Spleen (tissue), 7 donors: ENCODE data around the gene KLC1.

Experiments used
- POLR2AphosphoS5 ChIP-seq, 3 donors: sonication (generic); formaldehyde crosslinking; IDR thresholded peaks; one replicate each; pipeline ENCODE4 v1.5.1; 2017; ENCODE audit warnings: antibody characterized with exemption in 3 of 3
- TF ChIP-seq, protein P1 (sequence below), 11 experiments: fragments of 200-600 bp in 7 of 11; fragments of 450-650 bp in 4 of 11; sonication (generic) in 4 of 11; IDR thresholded peaks in 8 of 11; conservative IDR thresholded peaks in 3 of 11; 1 replicate in 7 of 11; 2 replicates in 4 of 11; pipeline versions ENCODE4 v1.4.0 to v1.8.0; 2016 to 2021; ENCODE audit warnings: antibody characterized with exemption in 11 of 11, inconsistent platforms in 4 of 11, mild to moderate bottlenecking in 1 of 11
- donor health status: DM: no; HTN: no; CAD: no; lungs with moderate emphysema.
- donor health status: DM: no; HTN: no; CAD: no.
- donor health status: DM: no; HTN: no; CAD: no.

DNA sequence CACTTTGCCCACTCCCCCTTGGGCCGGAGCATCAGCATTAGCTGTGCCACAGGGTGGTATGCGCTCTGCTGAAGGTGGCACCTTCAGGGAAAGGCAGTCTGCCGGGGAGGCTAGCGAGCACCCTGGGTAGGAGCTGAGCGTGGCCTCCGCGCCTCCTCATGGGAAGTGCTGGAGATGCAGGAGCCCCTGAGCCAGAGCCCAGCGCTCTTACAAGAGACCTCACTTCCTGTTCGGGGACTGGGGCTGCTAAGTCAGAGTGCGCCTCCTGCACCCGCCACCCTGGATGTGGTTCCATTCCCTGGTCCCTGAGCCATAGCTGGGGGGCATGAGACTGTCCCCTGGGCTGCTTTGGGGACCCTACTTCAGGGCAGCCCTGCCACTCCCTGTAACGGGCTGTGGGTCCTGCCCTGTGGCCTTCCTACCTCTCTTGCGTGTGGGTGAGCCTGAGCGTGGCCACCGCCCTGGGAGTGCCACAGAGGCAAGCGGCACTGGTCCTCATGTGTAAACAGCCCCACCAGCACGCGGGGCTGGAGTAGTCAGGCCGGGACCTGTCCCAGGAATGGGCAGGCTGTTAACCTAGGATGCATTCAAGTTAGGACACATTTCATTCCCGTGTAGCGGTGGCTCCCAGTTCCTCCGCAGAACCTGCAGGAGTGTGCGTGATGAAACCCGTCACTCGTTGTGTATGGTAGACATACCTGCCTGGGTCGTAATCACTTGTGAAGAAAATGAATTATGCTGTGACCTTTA lies 46.9 kb upstream of the KLC1 start:
- TF ChIP-seq, protein P1, sequence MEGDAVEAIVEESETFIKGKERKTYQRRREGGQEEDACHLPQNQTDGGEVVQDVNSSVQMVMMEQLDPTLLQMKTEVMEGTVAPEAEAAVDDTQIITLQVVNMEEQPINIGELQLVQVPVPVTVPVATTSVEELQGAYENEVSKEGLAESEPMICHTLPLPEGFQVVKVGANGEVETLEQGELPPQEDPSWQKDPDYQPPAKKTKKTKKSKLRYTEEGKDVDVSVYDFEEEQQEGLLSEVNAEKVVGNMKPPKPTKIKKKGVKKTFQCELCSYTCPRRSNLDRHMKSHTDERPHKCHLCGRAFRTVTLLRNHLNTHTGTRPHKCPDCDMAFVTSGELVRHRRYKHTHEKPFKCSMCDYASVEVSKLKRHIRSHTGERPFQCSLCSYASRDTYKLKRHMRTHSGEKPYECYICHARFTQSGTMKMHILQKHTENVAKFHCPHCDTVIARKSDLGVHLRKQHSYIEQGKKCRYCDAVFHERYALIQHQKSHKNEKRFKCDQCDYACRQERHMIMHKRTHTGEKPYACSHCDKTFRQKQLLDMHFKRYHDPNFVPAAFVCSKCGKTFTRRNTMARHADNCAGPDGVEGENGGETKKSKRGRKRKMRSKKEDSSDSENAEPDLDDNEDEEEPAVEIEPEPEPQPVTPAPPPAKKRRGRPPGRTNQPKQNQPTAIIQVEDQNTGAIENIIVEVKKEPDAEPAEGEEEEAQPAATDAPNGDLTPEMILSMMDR (IDR thresholded peaks at IDR 0.05 in 8 of 11, conservative IDR thresholded peaks at IDR 0.05 in 3 of 11) = no peak
- peak in 1 of 3 donors; percentile 32 for TF ChIP-seq POLR2AphosphoS5 (IDR thresholded peaks at IDR 0.05)
